Measurements from ENCODE around the gene LIN28B. TPM values are rescaled to one million over a fixed set of nuclear protein-coding genes. Genes with fewer than 3 reads are reported as not detected.

Gene LIN28B
- total and polyA plus RNA-seq, 4 donors: 2.8 TPM; not detected in 3

GRCh38 chr6:105066836-105067235 lies 109.9 kb downstream of the LIN28B start:
- TF ChIP-seq YY1 (IDR thresholded peaks at IDR 0.05) (no peak), TAF1 (conservative IDR thresholded peaks at IDR 0.05) (no peak), EGR1 (IDR thresholded peaks at IDR 0.05; ENCODE audit: low read depth in 2 of 2) (no peak), MAX (IDR thresholded peaks at IDR 0.05) (no peak), RXRA (IDR thresholded peaks at IDR 0.05) (no peak), CTCF (IDR thresholded peaks at IDR 0.05; ENCODE audit: low read depth, low read length, missing input control) (no peak), FOXA2 (IDR thresholded peaks at IDR 0.05) (no peak), NR2F2 (IDR thresholded peaks at IDR 0.05) (no peak), HNF4A (conservative IDR thresholded peaks at IDR 0.05) (no peak), FOXA1 (IDR thresholded peaks at IDR 0.05) (no peak), SP1 (IDR thresholded peaks at IDR 0.05) (no peak), JUND (IDR thresholded peaks at IDR 0.05) (no peak), RAD21 (IDR thresholded peaks at IDR 0.05) (no peak), GABPA (IDR thresholded peaks at IDR 0.05 in 1 of 2, conservative IDR thresholded peaks at IDR 0.05 in 1 of 2) (no peak), HNF4G (IDR thresholded peaks at IDR 0.05) (no peak)
- TF ChIP-seq, protein P1, sequence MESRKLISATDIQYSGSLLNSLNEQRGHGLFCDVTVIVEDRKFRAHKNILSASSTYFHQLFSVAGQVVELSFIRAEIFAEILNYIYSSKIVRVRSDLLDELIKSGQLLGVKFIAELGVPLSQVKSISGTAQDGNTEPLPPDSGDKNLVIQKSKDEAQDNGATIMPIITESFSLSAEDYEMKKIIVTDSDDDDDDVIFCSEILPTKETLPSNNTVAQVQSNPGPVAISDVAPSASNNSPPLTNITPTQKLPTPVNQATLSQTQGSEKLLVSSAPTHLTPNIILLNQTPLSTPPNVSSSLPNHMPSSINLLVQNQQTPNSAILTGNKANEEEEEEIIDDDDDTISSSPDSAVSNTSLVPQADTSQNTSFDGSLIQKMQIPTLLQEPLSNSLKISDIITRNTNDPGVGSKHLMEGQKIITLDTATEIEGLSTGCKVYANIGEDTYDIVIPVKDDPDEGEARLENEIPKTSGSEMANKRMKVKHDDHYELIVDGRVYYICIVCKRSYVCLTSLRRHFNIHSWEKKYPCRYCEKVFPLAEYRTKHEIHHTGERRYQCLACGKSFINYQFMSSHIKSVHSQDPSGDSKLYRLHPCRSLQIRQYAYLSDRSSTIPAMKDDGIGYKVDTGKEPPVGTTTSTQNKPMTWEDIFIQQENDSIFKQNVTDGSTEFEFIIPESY (IDR thresholded peaks at IDR 0.05): no peak
- TF ChIP-seq, protein P2, sequence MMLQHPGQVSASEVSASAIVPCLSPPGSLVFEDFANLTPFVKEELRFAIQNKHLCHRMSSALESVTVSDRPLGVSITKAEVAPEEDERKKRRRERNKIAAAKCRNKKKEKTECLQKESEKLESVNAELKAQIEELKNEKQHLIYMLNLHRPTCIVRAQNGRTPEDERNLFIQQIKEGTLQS (IDR thresholded peaks at IDR 0.05): no peak
- TF ChIP-seq, protein P3, sequence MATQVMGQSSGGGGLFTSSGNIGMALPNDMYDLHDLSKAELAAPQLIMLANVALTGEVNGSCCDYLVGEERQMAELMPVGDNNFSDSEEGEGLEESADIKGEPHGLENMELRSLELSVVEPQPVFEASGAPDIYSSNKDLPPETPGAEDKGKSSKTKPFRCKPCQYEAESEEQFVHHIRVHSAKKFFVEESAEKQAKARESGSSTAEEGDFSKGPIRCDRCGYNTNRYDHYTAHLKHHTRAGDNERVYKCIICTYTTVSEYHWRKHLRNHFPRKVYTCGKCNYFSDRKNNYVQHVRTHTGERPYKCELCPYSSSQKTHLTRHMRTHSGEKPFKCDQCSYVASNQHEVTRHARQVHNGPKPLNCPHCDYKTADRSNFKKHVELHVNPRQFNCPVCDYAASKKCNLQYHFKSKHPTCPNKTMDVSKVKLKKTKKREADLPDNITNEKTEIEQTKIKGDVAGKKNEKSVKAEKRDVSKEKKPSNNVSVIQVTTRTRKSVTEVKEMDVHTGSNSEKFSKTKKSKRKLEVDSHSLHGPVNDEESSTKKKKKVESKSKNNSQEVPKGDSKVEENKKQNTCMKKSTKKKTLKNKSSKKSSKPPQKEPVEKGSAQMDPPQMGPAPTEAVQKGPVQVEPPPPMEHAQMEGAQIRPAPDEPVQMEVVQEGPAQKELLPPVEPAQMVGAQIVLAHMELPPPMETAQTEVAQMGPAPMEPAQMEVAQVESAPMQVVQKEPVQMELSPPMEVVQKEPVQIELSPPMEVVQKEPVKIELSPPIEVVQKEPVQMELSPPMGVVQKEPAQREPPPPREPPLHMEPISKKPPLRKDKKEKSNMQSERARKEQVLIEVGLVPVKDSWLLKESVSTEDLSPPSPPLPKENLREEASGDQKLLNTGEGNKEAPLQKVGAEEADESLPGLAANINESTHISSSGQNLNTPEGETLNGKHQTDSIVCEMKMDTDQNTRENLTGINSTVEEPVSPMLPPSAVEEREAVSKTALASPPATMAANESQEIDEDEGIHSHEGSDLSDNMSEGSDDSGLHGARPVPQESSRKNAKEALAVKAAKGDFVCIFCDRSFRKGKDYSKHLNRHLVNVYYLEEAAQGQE (IDR thresholded peaks at IDR 0.05): no peak
- DNase-seq (ENCODE audit: low spot score): no peak
- H3K27ac ChIP-seq (ENCODE audit: low read depth in 1 of 2, low read length in 2 of 2): no peak overlapping the region
- H3K4me1 ChIP-seq (ENCODE audit: control insufficient read depth in 4 of 4, insufficient read depth in 4 of 4, low read length in 3 of 4): no peaks in the 10 kb centered on the region
- H3K9me3 ChIP-seq (ENCODE audit: control insufficient read depth in 4 of 4, low read length in 3 of 4): no peaks in the 10 kb centered on the region
- WGBS: 43% methylated on average over 3 of the region's 3 CpGs
- no peak overlapping the region for H3K4me3 ChIP-seq (ENCODE audit: low read depth in 1 of 3, low read length in 3 of 3)
- peaks cover 0 to 12% (median 0%) of the 10 kb centered on the region in 4 donors for H3K27me3 ChIP-seq (ENCODE audit: control insufficient read depth in 4 of 4, insufficient read depth in 4 of 4, low read length in 3 of 4)
- H3K36me3 ChIP-seq (ENCODE audit: control insufficient read depth in 4 of 4, insufficient read depth in 3 of 4, low read depth in 1 of 4, low read length in 3 of 4): no peaks in the 10 kb centered on the region
- no peak overlapping the region for H3K9ac ChIP-seq (ENCODE audit: low read depth in 1 of 2, low read length in 2 of 2)
